GM18499 (cell line): ENCODE measurements around the gene TMEM178B.

Source experiments
- ATAC-seq: cut with Tn5 transposase; IDR thresholded peaks from one replicate; pipeline ENCODE4 v1.9.1; 2021; ENCODE audit warnings: moderate number of reproducible peaks; ENCODE audit not compliant: insufficient read depth, unreplicated experiment

Gene TMEM178B

GRCh38 chr7:141210862-141211261 is 137.0 kb downstream of the TMEM178B start:
- ATAC-seq = no peak

DNA sequence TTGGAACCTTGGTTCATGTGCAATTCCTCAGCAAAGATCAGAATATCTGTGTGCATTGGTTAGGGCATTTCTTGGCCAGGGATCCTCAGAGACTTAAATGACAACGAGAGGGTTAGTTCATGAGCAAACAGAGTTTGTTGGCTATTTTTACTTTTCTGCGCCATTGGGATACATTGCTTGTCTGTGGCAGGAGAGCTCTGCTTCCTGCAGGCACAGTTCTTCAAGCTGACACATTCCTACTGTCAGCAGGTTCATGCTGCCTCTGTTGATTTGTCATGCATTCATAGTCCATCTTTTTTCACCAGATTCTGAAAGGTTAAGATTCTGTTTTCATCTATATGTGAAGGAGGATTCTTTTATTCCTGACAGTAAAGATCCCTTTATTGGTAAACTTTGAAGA is 139.4 kb downstream of the TMEM178B start:
- no peak for ATAC-seq

GRCh38 chr7:141217938-141218337 is 144.1 kb downstream of the TMEM178B start:
- no peak for ATAC-seq

DNA sequence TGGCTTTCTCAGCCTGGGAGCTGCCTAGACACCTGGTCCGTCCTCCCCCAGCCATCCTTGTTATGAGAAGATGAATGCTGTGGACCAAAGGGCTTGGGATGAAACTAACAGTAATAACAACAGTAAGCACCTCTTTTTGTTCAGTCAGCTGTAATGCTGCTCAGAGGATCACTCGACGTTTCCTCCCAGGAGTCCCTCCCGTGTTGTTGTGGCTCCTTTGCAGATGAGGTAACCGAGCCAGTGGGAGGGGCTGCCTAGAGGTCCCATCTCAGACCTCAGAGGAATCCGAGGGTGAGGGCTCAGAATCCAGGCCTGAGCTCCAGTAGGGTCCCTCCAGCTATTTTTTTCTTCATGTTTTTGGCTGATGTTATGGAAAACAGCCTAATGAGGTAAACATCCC is 145.1 kb downstream of the TMEM178B start:
- no peak for ATAC-seq

GRCh38 chr7:141220263-141220880 is 146.5 kb downstream of the TMEM178B start:
- no peak for ATAC-seq

GRCh38 chr7:141221007-141221612 is 147.2 kb downstream of the TMEM178B start:
- no peak for ATAC-seq

DNA sequence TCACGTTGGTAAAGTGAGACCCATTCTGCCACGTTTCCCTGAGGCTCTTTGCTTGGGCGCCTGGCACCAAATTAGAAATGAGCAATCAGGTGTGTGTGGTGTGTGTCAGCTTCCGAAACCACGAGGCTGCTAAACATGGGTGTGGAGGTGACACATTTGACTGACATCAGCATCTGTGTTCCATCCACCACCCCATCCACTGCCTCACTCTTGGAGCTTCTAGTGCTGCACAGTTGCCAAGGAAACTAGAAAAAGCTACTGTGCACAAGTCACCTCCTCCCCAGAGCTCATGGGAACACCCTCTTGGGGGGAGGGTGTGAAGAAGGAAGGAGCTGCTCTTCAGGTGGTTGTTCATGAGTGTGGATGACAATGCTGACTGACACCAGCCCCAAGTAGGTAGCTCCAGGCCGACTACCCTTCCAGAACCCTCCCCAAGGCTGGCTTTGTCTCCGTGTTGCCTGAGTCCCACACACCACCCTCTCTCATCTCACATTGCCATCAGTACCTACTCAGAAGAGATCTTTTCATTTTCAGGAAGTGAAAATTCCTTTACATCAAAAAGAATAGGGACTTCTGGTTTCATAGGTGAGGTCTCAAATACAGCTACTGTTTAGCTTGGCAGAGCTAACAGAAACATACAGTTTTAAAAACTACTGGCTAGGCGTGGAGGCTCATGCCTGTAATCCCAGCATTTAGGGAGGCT is 152.2 kb downstream of the TMEM178B start:
- no peak for ATAC-seq

- ATAC-seq = no peak
Measured at GRCh38 chr7:141227454-141227853, 153.6 kb downstream of the TMEM178B start.

DNA sequence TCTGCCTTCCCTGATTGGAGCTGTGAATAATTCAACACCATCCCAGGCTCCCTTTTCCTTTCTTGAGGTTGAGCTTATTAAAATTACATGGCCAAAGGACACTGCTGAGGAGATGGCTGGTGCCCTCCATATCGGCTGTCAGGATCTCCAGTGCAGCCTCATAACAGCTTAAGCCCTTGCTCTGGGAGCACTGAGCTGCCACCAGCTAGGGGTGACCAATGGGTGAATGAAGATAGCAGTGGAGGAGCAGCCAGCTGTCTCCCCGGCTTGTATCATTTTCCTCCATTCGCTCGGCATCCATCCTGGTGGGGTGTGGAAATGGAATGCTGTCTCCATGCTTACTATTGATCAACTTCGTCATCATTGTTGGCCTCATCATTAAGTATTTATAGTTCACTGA is 154.6 kb downstream of the TMEM178B start:
- no peak for ATAC-seq

DNA sequence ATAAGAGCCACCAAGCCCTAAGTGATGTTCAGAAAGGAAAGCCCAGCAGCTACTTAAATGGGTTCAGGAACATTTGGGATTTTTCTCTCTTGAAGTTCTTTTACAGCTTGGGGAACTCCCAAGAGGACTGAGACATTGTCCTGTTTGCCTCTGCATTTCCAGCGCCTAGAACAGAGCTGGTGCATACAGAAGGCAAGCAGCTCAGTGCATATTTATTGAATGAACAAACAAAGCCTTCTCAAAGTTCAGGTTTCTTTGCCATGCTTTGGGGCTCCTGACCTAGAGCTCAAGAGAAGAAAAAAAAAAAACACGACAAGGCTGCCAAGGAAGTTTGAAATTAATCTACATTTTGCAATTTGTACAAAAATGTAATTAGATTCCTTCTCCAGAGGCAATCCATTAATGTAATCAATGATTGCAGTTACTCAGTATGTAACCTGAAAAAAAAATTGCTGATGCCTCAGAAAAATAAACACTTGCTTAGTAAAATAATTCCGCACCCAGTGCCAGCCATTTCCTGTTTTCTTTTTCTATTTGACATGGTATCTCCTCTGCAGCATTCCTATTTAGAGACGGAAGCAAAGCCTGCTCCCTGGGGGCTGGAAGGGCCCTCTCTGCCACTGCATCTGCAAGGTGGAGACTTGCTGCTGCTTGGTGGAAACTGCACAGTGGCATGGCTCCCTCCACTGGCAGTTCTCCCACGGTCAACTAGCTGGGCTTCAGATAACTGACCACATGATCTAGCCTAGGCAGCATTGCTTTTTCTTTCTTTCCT is 157.3 kb downstream of the TMEM178B start:
- no peak for ATAC-seq

- ATAC-seq = no peak
Measured at GRCh38 chr7:141232286-141233051, 158.6 kb downstream of the TMEM178B start.

DNA sequence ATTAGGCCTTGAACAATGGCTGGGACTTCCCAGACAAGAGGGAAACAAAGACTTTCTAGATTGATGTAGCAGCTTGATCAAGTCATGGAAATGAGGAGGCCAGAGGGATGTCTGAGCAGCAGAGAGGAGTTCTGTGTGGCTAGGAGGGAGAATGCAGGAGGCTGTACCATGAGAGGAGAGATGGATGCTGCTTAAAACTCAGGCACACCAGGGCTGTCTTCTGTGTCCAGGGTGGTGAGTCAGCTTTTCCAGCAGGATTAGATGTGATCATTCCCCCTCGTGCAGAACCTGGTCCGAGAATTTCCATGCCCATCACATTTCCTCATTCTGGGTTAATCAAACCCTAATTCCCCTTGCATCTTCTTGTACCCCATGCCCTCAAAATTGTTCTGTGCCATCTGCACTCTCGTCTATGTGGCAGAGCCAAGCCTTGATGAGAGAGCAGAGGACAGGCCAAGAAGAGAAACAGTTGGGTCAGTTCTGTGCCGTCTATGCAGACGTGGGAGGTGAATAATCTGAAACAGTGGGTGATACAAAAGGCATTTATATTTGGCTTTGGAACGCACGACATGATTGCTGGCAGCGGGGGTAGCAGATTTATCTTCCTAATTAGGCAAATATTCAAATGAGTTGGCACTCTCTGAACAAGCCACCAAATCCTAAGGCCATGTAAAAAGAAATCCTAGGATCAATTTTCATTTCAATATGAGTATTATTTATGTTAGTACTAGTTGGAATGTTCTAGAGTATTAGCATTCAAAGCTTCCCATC is 160.7 kb downstream of the TMEM178B start:
- ATAC-seq = no peak

DNA sequence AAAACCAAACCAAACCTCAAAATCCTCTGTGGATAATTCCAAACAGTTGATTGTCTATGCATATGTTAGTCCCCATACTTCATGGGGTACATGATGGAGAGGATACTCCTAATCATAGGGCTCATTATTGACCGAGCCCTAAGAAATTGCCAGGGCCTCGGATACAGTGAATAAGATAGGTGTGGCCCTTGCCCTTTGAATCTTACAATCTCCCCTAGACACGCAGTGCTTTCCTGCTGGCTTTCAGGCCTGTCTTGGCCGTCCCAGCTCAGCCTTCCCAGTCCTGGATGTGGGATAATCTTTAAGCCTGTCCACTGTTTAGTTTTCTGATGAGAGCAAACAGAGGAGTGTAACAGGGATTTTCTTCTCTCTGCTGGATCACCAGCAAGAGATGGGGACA is 161.8 kb downstream of the TMEM178B start:
- ATAC-seq = no peak

GRCh38 chr7:141238596-141239243 is 164.9 kb downstream of the TMEM178B start:
- ATAC-seq = no peak

- no peak for ATAC-seq
Measured at GRCh38 chr7:141239661-141240060, 165.8 kb downstream of the TMEM178B start.

GRCh38 chr7:141242568-141242967 is 168.7 kb downstream of the TMEM178B start:
- no peak for ATAC-seq

- ATAC-seq = no peak
Measured at GRCh38 chr7:141243368-141243767, 169.5 kb downstream of the TMEM178B start.

GRCh38 chr7:141244435-141244834 is 170.6 kb downstream of the TMEM178B start:
- ATAC-seq = no peak

- no peak for ATAC-seq
Measured at GRCh38 chr7:141246426-141246825, 172.6 kb downstream of the TMEM178B start.
